OCI-LY1 (cell line): Measurements from ENCODE around the gene GNG8.
A peak's percentile ranks its signal among the peaks of the same experiment; 100 is the strongest.

ENCODE experiments used
- H2AFZ ChIP-seq: fragments of 200-600 bp; sonication (generic), shearing (Covaris generic); 2 replicates; pipeline ENCODE4 v1.6.0; 2014; ENCODE audit warnings: antibody characterized with exemption, mild to moderate bottlenecking, low read length
- H3F3A ChIP-seq: fragments of 200-600 bp; sonication (generic), shearing (Covaris generic); 2 replicates; pipeline ENCODE4 v1.6.0; 2014; ENCODE audit warnings: mild to moderate bottlenecking, antibody characterized with exemption, low read length, moderate library complexity; ENCODE audit not compliant: insufficient read depth
- H3K27ac ChIP-seq: fragments of 200-600 bp; sonication (generic); 2 replicates; pipeline ENCODE4 v1.5.1; 2014; ENCODE audit warnings: low read length, mixed run types, mild to moderate bottlenecking, low read depth; ENCODE audit not compliant: poor library complexity, severe bottlenecking
- H3K27me3 ChIP-seq: fragments of 200-600 bp; sonication (generic); 2 replicates; pipeline ENCODE4 v1.6.0; 2014; ENCODE audit warnings: antibody characterized with exemption, mild to moderate bottlenecking, low read length, moderate library complexity; ENCODE audit not compliant: insufficient read depth
- H3K36me3 ChIP-seq: fragments of 200-600 bp; sonication (generic); 2 replicates; pipeline ENCODE4 v1.6.1; 2014; ENCODE audit warnings: mild to moderate bottlenecking, antibody characterized with exemption, low read length, moderate library complexity, mixed read lengths; ENCODE audit not compliant: insufficient read depth
- H3K4me1 ChIP-seq: fragments of 200-600 bp; sonication (generic); 2 replicates; pipeline ENCODE4 v1.5.1; 2014; ENCODE audit warnings: mild to moderate bottlenecking, low read length, moderate library complexity; ENCODE audit not compliant: insufficient read depth, severe bottlenecking
- H3K4me2 ChIP-seq: fragments of 200-600 bp; sonication (generic), shearing (Covaris generic); 2 replicates; pipeline ENCODE4 v1.6.1; 2014; ENCODE audit warnings: low read length
- H3K4me3 ChIP-seq: fragments of 200-600 bp; sonication (generic); 2 replicates; pipeline ENCODE4 v1.5.1; 2014; ENCODE audit warnings: low read length, low read depth, mild to moderate bottlenecking, mixed read lengths; ENCODE audit not compliant: poor library complexity, severe bottlenecking
- H3K79me2 ChIP-seq: fragments of 200-600 bp; shearing (Covaris generic); 2 replicates; pipeline ENCODE4 v1.6.1; 2016; ENCODE audit warnings: mixed run types, low read length, mixed read lengths; ENCODE audit not compliant: insufficient read depth
- H3K9ac ChIP-seq: fragments of 200-600 bp; sonication (generic), shearing (Covaris generic); 2 replicates; pipeline ENCODE4 v1.6.1; 2014; ENCODE audit warnings: mild to moderate bottlenecking, low read length, mixed read lengths
- H3K9me2 ChIP-seq: fragments of 200-600 bp; sonication (generic), shearing (Covaris generic); 2 replicates; pipeline ENCODE4 v1.6.1; 2014; ENCODE audit warnings: low read depth, mild to moderate bottlenecking, low read length, mixed read lengths
- H3K9me3 ChIP-seq: fragments of 200-600 bp; shearing (Covaris generic); 2 replicates; pipeline ENCODE4 v1.6.1; 2014; ENCODE audit warnings: low read length, mixed read lengths
- H4K20me1 ChIP-seq: fragments of 200-600 bp; sonication (generic), shearing (Covaris generic); 2 replicates; pipeline ENCODE4 v1.6.0; 2016; ENCODE audit warnings: mild to moderate bottlenecking, low read length; ENCODE audit not compliant: insufficient read depth
- EZH2 ChIP-seq: fragments of 200-600 bp; sonication (generic), shearing (Covaris generic); IDR thresholded peaks from 2 replicates; pipeline ENCODE4 v1.8.0; 2017; ENCODE audit warnings: borderline replicate concordance, mixed run types, mild to moderate bottlenecking, antibody characterized with exemption, low read length, moderate library complexity, mixed read lengths
- TF ChIP-seq, protein P1 (sequence below): fragments of 200-600 bp; sonication (generic), shearing (Covaris generic); IDR thresholded peaks from 2 replicates; pipeline ENCODE4 v1.5.1; 2017; ENCODE audit warnings: mild to moderate bottlenecking, antibody characterized with exemption, low read length, moderate library complexity, mixed read lengths

Gene GNG8

DNA sequence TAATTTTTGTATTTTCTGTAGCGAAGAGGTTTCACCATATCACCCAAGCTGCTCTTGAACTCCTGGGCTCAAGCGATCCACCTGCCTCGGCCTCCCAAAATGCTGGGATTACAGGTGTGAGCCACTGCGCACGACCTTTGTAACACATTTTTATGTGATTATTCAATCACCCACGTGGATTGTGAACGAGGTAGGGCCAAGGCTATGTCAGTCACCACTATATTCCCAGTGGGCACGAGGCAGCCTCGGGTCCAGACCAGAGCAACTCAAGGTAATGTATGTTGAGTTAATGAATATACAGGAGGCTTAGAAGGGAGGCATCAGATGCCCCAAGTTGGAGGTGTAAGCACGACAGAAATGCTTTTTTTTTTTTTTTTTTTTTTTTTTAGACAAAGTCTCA, 20.0 kb downstream of the GNG8 start:
- H3K27me3 ChIP-seq = peaks cover 10% of the 10 kb centered on the region
- peaks cover 32% of the 10 kb centered on the region for H3K4me1 ChIP-seq
- H3F3A ChIP-seq = no peaks in the 10 kb centered on the region; the same call in 1 of the 2 replicates

DNA sequence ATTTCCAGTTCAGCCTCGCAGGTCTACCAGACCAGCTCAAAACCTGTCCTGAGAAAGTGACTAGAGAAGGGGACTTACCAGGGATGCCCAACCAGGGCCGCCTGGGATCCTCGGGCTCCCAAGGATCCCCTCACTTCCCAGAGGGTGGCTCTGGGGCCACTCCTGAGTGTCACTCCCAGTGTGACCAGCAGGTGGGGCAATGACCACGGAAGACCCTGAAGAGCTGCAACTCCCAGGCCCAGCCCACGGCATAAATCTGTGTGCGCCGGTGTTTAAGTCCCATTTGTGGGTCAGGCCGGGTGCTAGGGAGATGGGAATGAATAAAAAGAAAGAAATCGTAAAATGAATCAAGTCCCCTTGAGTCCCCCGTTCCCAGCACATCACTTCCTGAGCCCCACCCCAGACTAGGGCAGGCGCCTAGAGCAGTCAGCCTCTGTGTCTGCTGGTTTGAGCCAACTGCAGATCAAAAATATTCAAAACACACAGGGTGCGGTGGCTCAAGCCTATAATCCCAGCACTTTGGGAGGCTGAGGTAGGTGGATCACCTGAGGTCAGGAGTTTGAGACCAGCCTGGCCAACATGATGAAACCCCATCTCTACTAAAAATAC, 21.8 kb downstream of the GNG8 start:
- peaks cover 16% of the 10 kb centered on the region for H3K36me3 ChIP-seq
- H3K79me2 ChIP-seq = no peaks in the 10 kb centered on the region
- peaks cover 28% of the 10 kb centered on the region for H3K4me1 ChIP-seq
- no peak overlapping the region for H3K27ac ChIP-seq
- no peak overlapping the region for H3K9ac ChIP-seq
- H2AFZ ChIP-seq = no peak overlapping the region
- no peaks in the 10 kb centered on the region for H3K9me3 ChIP-seq
- no peak overlapping the region for H3K4me2 ChIP-seq
- H3K9me2 ChIP-seq = no peaks in the 10 kb centered on the region
- H3F3A ChIP-seq = no peaks in the 10 kb centered on the region; the same call in 1 of the 2 replicates
- no peak overlapping the region for H3K4me3 ChIP-seq
- no peaks in the 10 kb centered on the region for H4K20me1 ChIP-seq
- no peak for TF ChIP-seq EZH2
- TF ChIP-seq, protein P1, sequence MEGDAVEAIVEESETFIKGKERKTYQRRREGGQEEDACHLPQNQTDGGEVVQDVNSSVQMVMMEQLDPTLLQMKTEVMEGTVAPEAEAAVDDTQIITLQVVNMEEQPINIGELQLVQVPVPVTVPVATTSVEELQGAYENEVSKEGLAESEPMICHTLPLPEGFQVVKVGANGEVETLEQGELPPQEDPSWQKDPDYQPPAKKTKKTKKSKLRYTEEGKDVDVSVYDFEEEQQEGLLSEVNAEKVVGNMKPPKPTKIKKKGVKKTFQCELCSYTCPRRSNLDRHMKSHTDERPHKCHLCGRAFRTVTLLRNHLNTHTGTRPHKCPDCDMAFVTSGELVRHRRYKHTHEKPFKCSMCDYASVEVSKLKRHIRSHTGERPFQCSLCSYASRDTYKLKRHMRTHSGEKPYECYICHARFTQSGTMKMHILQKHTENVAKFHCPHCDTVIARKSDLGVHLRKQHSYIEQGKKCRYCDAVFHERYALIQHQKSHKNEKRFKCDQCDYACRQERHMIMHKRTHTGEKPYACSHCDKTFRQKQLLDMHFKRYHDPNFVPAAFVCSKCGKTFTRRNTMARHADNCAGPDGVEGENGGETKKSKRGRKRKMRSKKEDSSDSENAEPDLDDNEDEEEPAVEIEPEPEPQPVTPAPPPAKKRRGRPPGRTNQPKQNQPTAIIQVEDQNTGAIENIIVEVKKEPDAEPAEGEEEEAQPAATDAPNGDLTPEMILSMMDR = peak; percentile 88
- H3K27me3 ChIP-seq = peaks cover 9% of the 10 kb centered on the region

More for the DNA sequence above, 20.0 kb downstream of the GNG8 start:
- H3K4me2 ChIP-seq = no peak overlapping the region
- H3K79me2 ChIP-seq = no peaks in the 10 kb centered on the region
- no peaks in the 10 kb centered on the region for H3K9me3 ChIP-seq
- no peak overlapping the region for H3K4me3 ChIP-seq
- no peak overlapping the region for H3K9ac ChIP-seq
- H3K36me3 ChIP-seq = no peaks in the 10 kb centered on the region
- no peak overlapping the region for H2AFZ ChIP-seq
- H3K27ac ChIP-seq = no peak overlapping the region
- TF ChIP-seq, protein P1 = no peak
- TF ChIP-seq EZH2 = no peak
- H3K9me2 ChIP-seq = no peaks in the 10 kb centered on the region
- no peaks in the 10 kb centered on the region for H4K20me1 ChIP-seq

DNA sequence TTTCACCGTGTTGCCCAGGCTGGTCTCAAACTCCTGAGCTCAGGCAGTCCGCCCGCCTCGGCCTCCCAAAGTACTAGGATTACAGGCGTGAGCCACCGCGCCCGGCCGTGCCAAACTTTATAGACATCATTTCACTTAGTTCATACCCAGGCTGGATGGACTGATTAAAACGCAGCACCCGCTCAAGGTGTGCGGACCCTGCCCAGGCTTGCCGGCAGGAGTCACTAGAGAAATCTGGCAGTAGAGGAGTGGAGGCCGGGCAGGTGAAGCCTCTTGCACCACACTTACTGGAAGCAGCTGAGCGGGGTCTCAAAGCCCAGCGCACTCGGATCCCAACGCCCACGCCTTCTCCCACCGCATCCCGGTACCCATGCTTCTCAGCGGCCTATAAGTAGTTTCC, 22.5 kb downstream of the GNG8 start:
- H2AFZ ChIP-seq = no peak overlapping the region
- H3K36me3 ChIP-seq = peaks cover 22% of the 10 kb centered on the region
- TF ChIP-seq, protein P1 = no peak
- no peak for TF ChIP-seq EZH2
- no peak overlapping the region for H3K9ac ChIP-seq
- no peaks in the 10 kb centered on the region for H3K9me3 ChIP-seq
- peaks cover 28% of the 10 kb centered on the region for H3K4me1 ChIP-seq
- H3K27me3 ChIP-seq = peaks cover 9% of the 10 kb centered on the region
- H3K4me3 ChIP-seq = no peak overlapping the region
- H3K79me2 ChIP-seq = no peaks in the 10 kb centered on the region
- no peak overlapping the region for H3K27ac ChIP-seq
- H3F3A ChIP-seq = no peaks in the 10 kb centered on the region; the same call in 1 of the 2 replicates
- H4K20me1 ChIP-seq = no peaks in the 10 kb centered on the region
- H3K4me2 ChIP-seq = no peak overlapping the region
- no peaks in the 10 kb centered on the region for H3K9me2 ChIP-seq
